Gastroesophageal sphincter (tissue), 4 donors: ENCODE results near the gene PITPNB. TPM values are rescaled to one million over a fixed set of nuclear protein-coding genes. Genes with fewer than 3 reads are reported as not detected.

ENCODE experiments used
- ATAC-seq: fragments of 150-250 bp; one replicate; pipeline ENCODE4 v1.9.1; 2016; ENCODE audit warnings: mild to moderate bottlenecking, moderate library complexity
- H3K27ac ChIP-seq, 4 donors: fragments of 200-600 bp; sonication (generic) in 3 of 4; 1 replicate in 3 of 4; 2 replicates in 1 of 4; pipeline ENCODE4 v1.5.1; 2016 to 2019
- H3K27me3 ChIP-seq: fragments of 200-600 bp; sonication (generic); one replicate; pipeline ENCODE4 v1.5.1; 2019
- H3K36me3 ChIP-seq, 2 donors: fragments of 200-600 bp; sonication (generic); one replicate each; pipeline ENCODE4 v1.5.1; 2019; ENCODE audit warnings: control low read depth in 1 of 2
- H3K4me1 ChIP-seq, 3 donors: fragments of 200-600 bp; sonication (generic); 1 replicate in 2 of 3; 2 replicates in 1 of 3; pipeline ENCODE4 v1.5.1; 2016 to 2019; ENCODE audit warnings: control low read depth in 2 of 3
- H3K4me3 ChIP-seq, 2 donors: fragments of 200-600 bp; sonication (generic); one replicate each; pipeline ENCODE4 v1.5.1; 2019; ENCODE audit warnings: mild to moderate bottlenecking in 1 of 2, moderate library complexity in 1 of 2
- H3K9me3 ChIP-seq, 3 donors: fragments of 200-600 bp; sonication (generic); one replicate each; pipeline ENCODE4 v1.5.1; 2017 to 2019; ENCODE audit warnings: control low read depth in 2 of 3
- CTCF ChIP-seq, 4 experiments: fragments of 200-600 bp in 2 of 4; fragments of 450-650 bp in 2 of 4; sonication (generic) in 1 of 4; IDR thresholded peaks; one replicate each; pipeline ENCODE4 v1.5.1; 2017 to 2019; ENCODE audit warnings: antibody characterized with exemption in 4 of 4, mild to moderate bottlenecking in 2 of 4, moderate library complexity in 2 of 4
- EP300 ChIP-seq: sonication (generic); formaldehyde crosslinking; IDR thresholded peaks from one replicate; pipeline ENCODE4 v1.6.1; 2017; ENCODE audit warnings: antibody characterized with exemption, mild to moderate bottlenecking
- POLR2A ChIP-seq, 2 donors: fragments of 450-650 bp; IDR thresholded peaks; one replicate each; pipeline ENCODE4 v1.6.1; 2017; ENCODE audit warnings: antibody characterized with exemption in 2 of 2, mild to moderate bottlenecking in 2 of 2, moderate library complexity in 1 of 2
- POLR2AphosphoS5 ChIP-seq: sonication (generic); formaldehyde crosslinking; IDR thresholded peaks from one replicate; pipeline ENCODE4 v1.6.1; 2017; ENCODE audit warnings: antibody characterized with exemption
- WGBS, 2 donors: methylation state at CpG; one replicate each; pipeline ENCODE4 v1.1.5; 2018; ENCODE audit warnings: low coverage in 1 of 2; 5-methylcytosine and 5-hydroxymethylcytosine counted together
- total RNA-seq, 4 donors: library from RNA; depleted of rRNA; stranded (reverse); fragments of >200 nt; gene quantifications; one replicate each; pipeline ENCODE4 v1.1.0, GENCODE V29; 2016

Gene PITPNB
- total RNA-seq, 4 donors from 2014 or later, result 62.8 to 103 (median 96.6) TPM

DNA sequence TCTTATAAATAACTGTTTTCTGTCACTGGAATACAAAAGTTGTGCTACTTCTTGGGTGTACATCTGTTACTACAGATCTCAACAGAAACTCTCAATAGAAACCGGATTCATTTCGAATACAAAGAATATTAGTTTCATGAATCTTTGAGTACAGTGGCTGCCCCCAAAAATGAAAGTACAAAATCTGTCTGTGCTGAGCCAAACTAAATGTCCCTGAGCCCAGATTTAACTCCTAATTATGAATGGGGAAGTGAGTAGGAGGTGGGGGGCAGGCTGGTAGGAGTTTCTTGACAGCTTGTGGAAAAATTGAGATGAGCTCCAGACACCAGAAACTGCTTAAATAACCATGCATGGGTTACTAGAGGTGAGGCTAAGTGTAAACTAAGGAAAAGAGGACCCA, 41.6 kb downstream of the PITPNB start:
- H3K27ac ChIP-seq, result peak overlapping the region; percentile 36 to 88 (median 61)

GRCh38 chr22:27876684-27877083, 42.4 kb downstream of the PITPNB start:
- Histone ChIP-seq H3K36me3 (peaks cover 0 to 10% of the 10 kb centered on the region in 2 donors), H3K4me3 (no peak overlapping the region), H3K27ac (peak overlapping the region in 3 of 4 donors; percentile 5 to 88 (median 75)), H3K9me3 (no peaks in the 10 kb centered on the region), H3K4me1 (peaks cover 53 to 100% (median 65%) of the 10 kb centered on the region in 3 donors), H3K27me3 (no peaks in the 10 kb centered on the region)
- 30% methylated on average over 1 of the region's 1 CpG for WGBS, 2 donors
- TF ChIP-seq POLR2A (IDR thresholded peaks at IDR 0.05) (no peak), CTCF (IDR thresholded peaks at IDR 0.05) (no peak), POLR2AphosphoS5 (no peak), EP300 (no peak)
- no peak for ATAC-seq

More for the DNA sequence above, 41.6 kb downstream of the PITPNB start:
- no peaks in the 10 kb centered on the region for H3K27me3 ChIP-seq
- peaks cover 0 to 2% of the 10 kb centered on the region in 2 donors for H3K36me3 ChIP-seq
- ATAC-seq, result no peak
- 28 to 35% methylated on average over 2 of the region's 2 CpGs for WGBS, 2 donors
- TF ChIP-seq POLR2A (IDR thresholded peaks at IDR 0.05) (no peak), EP300 (no peak), CTCF (IDR thresholded peaks at IDR 0.05) (no peak), POLR2AphosphoS5 (no peak)
- H3K9me3 ChIP-seq, result no peaks in the 10 kb centered on the region
- H3K4me1 ChIP-seq, result peaks cover 53 to 100% (median 70%) of the 10 kb centered on the region in 3 donors
- H3K4me3 ChIP-seq, result no peak overlapping the region

GRCh38 chr22:27875951-27876350, 43.1 kb downstream of the PITPNB start:
- Histone ChIP-seq H3K36me3 (peaks cover 0 to 18% of the 10 kb centered on the region in 2 donors), H3K4me3 (no peak overlapping the region), H3K27ac (peak overlapping the region; percentile 29 to 88 (median 65)), H3K27me3 (no peaks in the 10 kb centered on the region), H3K9me3 (no peaks in the 10 kb centered on the region), H3K4me1 (peaks cover 49 to 93% (median 58%) of the 10 kb centered on the region in 3 donors)
- ATAC-seq, result no peak
- WGBS, 2 donors, result 88 to 93% methylated on average over 2 of the region's 2 CpGs
- no peak for TF ChIP-seq CTCF (IDR thresholded peaks at IDR 0.05)
- TF ChIP-seq POLR2AphosphoS5, result no peak
- TF ChIP-seq EP300, result no peak
- TF ChIP-seq POLR2A (IDR thresholded peaks at IDR 0.05), result no peak

GRCh38 chr22:27874764-27875163, 44.3 kb downstream of the PITPNB start:
- peak overlapping the region; percentile 70 to 88 (median 76) for H3K27ac ChIP-seq
- no peak overlapping the region for H3K4me3 ChIP-seq
- 22 to 42% methylated on average over 1 to 3 of the region's 3 CpGs for WGBS, 2 donors
- H3K9me3 ChIP-seq, result no peaks in the 10 kb centered on the region
- no peaks in the 10 kb centered on the region for H3K27me3 ChIP-seq
- H3K36me3 ChIP-seq, result peaks cover 0 to 28% of the 10 kb centered on the region in 2 donors
- no peak for TF ChIP-seq CTCF (IDR thresholded peaks at IDR 0.05)
- TF ChIP-seq POLR2A (IDR thresholded peaks at IDR 0.05), result no peak
- TF ChIP-seq EP300, result no peak
- TF ChIP-seq POLR2AphosphoS5, result no peak
- peaks cover 43 to 92% (median 51%) of the 10 kb centered on the region in 3 donors for H3K4me1 ChIP-seq
- ATAC-seq, result no peak

- 22 to 53% methylated on average over 5 of the region's 6 CpGs for WGBS, 2 donors
- H3K27ac ChIP-seq, result peak overlapping the region; percentile 70 to 88 (median 76)
- no peak overlapping the region for H3K4me3 ChIP-seq
- H3K36me3 ChIP-seq, result peaks cover 0 to 28% of the 10 kb centered on the region in 2 donors
- peak; percentile 46 for ATAC-seq
- no peaks in the 10 kb centered on the region for H3K27me3 ChIP-seq
- no peak for TF ChIP-seq POLR2AphosphoS5
- TF ChIP-seq POLR2A (IDR thresholded peaks at IDR 0.05), result no peak
- TF ChIP-seq EP300, result no peak
- TF ChIP-seq CTCF (IDR thresholded peaks at IDR 0.05), result no peak
- no peaks in the 10 kb centered on the region for H3K9me3 ChIP-seq
- H3K4me1 ChIP-seq, result peaks cover 42 to 86% (median 51%) of the 10 kb centered on the region in 3 donors
Measured at GRCh38 chr22:27874185-27874584, 44.9 kb downstream of the PITPNB start.
